Mesothelial cell of epicardium (in vitro differentiated cells): Measurements from ENCODE around the gene PTCH1. TPM values are rescaled to one million over a fixed set of nuclear protein-coding genes. Genes with fewer than 3 reads are reported as not detected.

Source experiments
- DNase-seq, 2 experiments: peaks; one replicate each; pipeline ENCODE4 v3.0.0; 2021; ENCODE audit warnings: low spot score in 2 of 2; ENCODE audit not compliant: unreplicated experiment in 2 of 2
- H3K27ac Mint-ChIP-seq: 2 replicates; pipeline ENCODE4 v1.8.0; 2021; ENCODE audit warnings: mixed read lengths
- H3K27me3 Mint-ChIP-seq: 2 replicates; pipeline ENCODE4 v1.8.0; 2021; ENCODE audit warnings: low read depth, mixed read lengths
- H3K36me3 Mint-ChIP-seq: 2 replicates; pipeline ENCODE4 v1.8.0; 2021; ENCODE audit warnings: mixed read lengths
- H3K4me1 Mint-ChIP-seq: 2 replicates; pipeline ENCODE4 v1.8.0; 2021; ENCODE audit warnings: mixed read lengths
- H3K4me3 Mint-ChIP-seq: 2 replicates; pipeline ENCODE4 v1.8.0; 2021; ENCODE audit warnings: mild to moderate bottlenecking, moderate library complexity, mixed read lengths
- H3K9me3 Mint-ChIP-seq: 2 replicates; pipeline ENCODE4 v1.8.0; 2021; ENCODE audit warnings: mixed read lengths
- total RNA-seq: library from RNA; stranded (reverse); gene quantifications from 3 replicates; pipeline ENCODE4 v1.2.1, GENCODE V29; 2021
- TF ChIP-seq, protein P1 (sequence below): fragments of 200-600 bp; sonication (generic); IDR thresholded peaks from one replicate; pipeline ENCODE4 v1.5.0; 2021; ENCODE audit warnings: antibody characterized with exemption; ENCODE audit not compliant: unreplicated experiment

The PTCH1 gene
- total RNA-seq, 1 donor from 2014 or later = 36.1 TPM

DNA sequence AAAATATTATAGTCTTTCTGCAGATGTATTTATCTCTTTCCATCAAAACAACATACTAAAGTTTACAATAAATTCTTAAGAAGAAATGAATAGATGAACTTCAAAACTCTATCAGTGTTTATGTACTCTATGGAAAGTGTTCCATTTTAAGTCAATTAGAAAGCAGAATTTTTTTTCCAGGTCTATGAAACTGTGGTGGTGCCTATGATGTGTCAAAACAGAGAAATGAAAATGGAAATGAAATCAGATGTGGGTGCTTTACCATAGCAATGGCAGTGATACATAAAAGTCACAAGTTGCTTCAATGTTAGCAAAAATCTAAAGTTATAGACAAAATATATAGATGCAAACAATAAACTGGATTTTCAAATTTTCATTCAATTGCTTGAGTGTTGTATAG is 97.3 kb downstream of the PTCH1 start:
- Mint-ChIP-seq H3K9me3 (peaks cover 36% of the 10 kb centered on the region), H3K4me1 (no peaks in the 10 kb centered on the region), H3K27me3 (no peaks in the 10 kb centered on the region), H3K27ac (no peak overlapping the region), H3K4me3 (no peak overlapping the region), H3K36me3 (peaks cover 32% of the 10 kb centered on the region)
- no peak for DNase-seq
- TF ChIP-seq, protein P1, sequence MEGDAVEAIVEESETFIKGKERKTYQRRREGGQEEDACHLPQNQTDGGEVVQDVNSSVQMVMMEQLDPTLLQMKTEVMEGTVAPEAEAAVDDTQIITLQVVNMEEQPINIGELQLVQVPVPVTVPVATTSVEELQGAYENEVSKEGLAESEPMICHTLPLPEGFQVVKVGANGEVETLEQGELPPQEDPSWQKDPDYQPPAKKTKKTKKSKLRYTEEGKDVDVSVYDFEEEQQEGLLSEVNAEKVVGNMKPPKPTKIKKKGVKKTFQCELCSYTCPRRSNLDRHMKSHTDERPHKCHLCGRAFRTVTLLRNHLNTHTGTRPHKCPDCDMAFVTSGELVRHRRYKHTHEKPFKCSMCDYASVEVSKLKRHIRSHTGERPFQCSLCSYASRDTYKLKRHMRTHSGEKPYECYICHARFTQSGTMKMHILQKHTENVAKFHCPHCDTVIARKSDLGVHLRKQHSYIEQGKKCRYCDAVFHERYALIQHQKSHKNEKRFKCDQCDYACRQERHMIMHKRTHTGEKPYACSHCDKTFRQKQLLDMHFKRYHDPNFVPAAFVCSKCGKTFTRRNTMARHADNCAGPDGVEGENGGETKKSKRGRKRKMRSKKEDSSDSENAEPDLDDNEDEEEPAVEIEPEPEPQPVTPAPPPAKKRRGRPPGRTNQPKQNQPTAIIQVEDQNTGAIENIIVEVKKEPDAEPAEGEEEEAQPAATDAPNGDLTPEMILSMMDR = no peak

DNA sequence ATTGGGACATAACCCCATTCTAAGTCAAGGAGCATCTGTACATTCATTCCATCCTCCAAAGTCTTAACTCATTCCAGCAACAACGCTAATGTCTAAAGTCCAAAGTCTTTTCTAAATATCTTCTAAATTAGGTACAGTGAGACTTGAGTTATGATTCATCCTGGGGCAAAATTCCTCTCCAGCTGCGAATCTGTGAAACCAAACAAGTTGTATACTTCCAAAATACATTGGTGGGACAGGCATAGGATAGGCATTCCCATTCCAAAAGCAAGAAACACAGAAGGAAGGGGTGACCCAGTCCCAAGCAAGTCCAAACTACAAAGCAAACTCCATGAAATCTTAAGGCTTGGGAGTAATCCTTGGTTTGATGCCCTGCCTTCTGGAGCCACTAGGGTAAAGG is 101.6 kb downstream of the PTCH1 start:
- TF ChIP-seq, protein P1 = no peak
- Mint-ChIP-seq H3K27me3 (no peaks in the 10 kb centered on the region), H3K4me1 (peaks cover 8% of the 10 kb centered on the region), H3K36me3 (peaks cover 11% of the 10 kb centered on the region), H3K27ac (no peak overlapping the region), H3K4me3 (no peak overlapping the region), H3K9me3 (peaks cover 11% of the 10 kb centered on the region)
- no peak for DNase-seq

DNA sequence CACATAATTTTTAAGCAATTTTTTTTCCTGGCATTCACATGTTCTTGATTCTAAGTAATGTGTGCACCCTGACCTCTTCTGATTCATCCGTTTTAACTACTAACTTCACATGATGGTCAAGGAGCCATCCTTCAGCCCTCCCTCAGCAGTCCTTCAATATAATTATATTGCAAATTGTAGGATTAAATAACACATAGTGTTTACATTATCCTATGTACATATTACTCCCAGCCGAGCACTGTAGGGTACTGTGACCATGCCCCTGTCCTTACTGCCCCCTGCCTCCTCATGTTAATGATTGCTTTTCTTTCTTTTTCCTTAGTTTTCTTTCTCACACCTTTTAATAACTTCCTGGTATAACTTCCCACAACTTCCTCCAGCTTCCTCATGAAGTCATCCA is 103.0 kb downstream of the PTCH1 start:
- no peak overlapping the region for H3K4me3 Mint-ChIP-seq
- TF ChIP-seq, protein P1 = no peak
- DNase-seq = no peak
- H3K36me3 Mint-ChIP-seq = peaks cover 7% of the 10 kb centered on the region
- H3K27me3 Mint-ChIP-seq = no peaks in the 10 kb centered on the region
- H3K9me3 Mint-ChIP-seq = peaks cover 11% of the 10 kb centered on the region
- H3K4me1 Mint-ChIP-seq = peaks cover 12% of the 10 kb centered on the region
- H3K27ac Mint-ChIP-seq = no peak overlapping the region

DNA sequence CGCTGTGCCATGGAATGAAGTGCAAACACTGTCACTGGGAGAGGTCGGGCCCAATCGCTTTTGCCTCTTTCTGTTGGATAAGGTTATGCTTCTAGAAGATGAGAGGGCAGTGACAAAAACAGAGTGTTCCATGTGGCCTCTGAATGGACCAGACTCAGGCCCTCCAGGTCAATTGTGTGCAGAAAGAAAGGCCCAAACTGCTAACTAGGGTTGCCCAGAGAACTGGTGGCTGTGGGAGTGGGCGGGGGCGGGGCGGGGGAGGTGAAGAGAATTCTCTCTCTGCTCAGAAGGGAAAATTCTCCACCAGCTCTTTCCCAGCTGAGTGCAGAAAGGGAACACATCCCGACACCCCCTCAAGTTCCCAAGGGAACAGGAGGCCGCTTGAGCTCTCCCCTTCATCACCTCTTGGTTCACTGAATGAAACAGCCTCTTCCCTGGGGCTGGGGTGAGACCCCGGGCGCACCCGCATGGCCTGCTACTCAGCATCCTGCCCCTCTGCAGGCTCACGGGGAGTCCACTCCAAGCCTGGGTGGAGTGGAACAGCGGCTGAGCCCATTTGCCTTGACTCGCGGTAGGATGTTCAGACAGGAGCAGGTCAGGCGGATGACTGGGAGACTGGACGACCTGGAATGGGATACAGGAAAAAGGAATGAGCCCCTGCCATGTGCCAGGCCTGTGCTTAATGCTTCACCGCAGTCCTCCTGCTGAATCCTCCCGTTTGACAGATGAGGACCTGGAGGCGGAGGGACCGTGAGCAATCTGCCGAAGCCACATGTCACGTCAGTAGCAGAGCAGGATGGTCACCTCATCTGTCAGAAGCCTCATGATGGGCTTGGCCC is 105.5 kb downstream of the PTCH1 start:
- Mint-ChIP-seq H3K36me3 (peaks cover 3% of the 10 kb centered on the region), H3K27me3 (no peaks in the 10 kb centered on the region), H3K27ac (no peak overlapping the region), H3K4me1 (peaks cover 12% of the 10 kb centered on the region), H3K4me3 (no peak overlapping the region), H3K9me3 (peaks cover 6% of the 10 kb centered on the region)
- TF ChIP-seq, protein P1 = no peak
- no peak for DNase-seq

DNA sequence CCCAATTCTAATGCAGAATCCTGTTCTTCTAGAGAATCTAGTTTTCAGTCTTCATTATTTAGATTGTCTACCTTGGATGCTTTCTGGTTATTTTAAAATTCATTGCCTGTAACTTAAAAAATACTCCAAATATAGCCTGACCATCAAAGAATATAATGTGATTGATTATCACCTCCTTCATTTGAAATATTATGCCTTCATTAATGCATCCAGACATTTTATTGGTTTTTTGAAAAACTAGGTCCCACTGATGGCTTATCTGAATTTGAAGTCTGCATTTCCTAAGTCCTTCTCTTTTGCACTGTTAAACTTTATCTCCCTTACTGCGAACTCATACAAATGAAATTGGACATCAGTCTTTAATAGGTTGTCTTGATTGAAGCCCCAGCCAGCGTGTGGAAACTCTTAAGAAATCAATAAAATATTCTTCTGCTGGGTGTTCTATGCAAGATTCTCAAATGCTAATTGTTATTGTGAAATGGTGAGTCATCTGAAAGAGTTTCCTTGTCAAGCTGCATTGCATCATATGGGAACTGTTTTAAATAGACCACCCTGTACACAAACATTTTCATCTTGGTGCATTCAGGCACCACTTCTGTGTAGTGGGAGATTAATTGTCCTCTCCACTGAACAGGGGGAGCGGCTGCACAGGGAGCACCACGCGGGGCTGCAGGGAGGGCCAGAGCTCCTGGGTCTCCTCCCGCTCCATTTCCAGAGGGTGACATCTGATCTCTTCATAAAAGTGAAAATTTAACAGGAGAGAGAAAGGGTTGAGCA is 106.9 kb downstream of the PTCH1 start:
- TF ChIP-seq, protein P1 = no peak
- Mint-ChIP-seq H3K9me3 (peaks cover 4% of the 10 kb centered on the region), H3K4me1 (peaks cover 12% of the 10 kb centered on the region), H3K4me3 (no peak overlapping the region), H3K27ac (peak overlapping the region; percentile 61), H3K36me3 (no peaks in the 10 kb centered on the region), H3K27me3 (no peaks in the 10 kb centered on the region)
- DNase-seq = no peak
